MCF 10A (cell line): ENCODE measurements around the gene BICC1. TPM values are rescaled to one million over a fixed set of nuclear protein-coding genes. Genes with fewer than 3 reads are reported as not detected.

Experiments
- BruUV-seq: library from RNA; stranded (reverse); fragments of 400-500 nt; replicated peaks from 2 replicates; lab custom pipeline; 2021; lab: Mats Ljungman, UMichigan
- CTCF ChIA-PET: fragments of 300-600 bp; sonication (Branson Sonifier 250); formaldehyde crosslinking; extraction: SDS; loops from one replicate; lab custom pipeline; 2021; ENCODE audit warnings: antibody characterized with exemption, inconsistent platforms; lab: Yijun Ruan, JAX
- POLR2A ChIA-PET: fragments of 300-600, 350-650 bp; sonication (Branson Sonifier 250); formaldehyde crosslinking; extraction: SDS; loops from one replicate; lab custom pipeline; 2020; ENCODE audit warnings: antibody characterized with exemption, inconsistent platforms; lab: Yijun Ruan, JAX
- DNase-seq: peaks from one replicate; pipeline ENCODE4 v3.0.0-alpha.2; 2018; ENCODE audit not compliant: unreplicated experiment
- H3K27ac Mint-ChIP-seq: one replicate; pipeline ENCODE4 v1.8.0; 2022; ENCODE audit warnings: mild to moderate bottlenecking, low read depth, mixed read lengths; ENCODE audit not compliant: unreplicated experiment
- H3K27me3 Mint-ChIP-seq: one replicate; pipeline ENCODE4 v1.8.0; 2022; ENCODE audit warnings: mixed read lengths; ENCODE audit not compliant: insufficient read depth, unreplicated experiment
- H3K36me3 Mint-ChIP-seq: one replicate; pipeline ENCODE4 v1.8.0; 2022; ENCODE audit warnings: mild to moderate bottlenecking, moderate library complexity, mixed read lengths; ENCODE audit not compliant: insufficient read depth, unreplicated experiment
- H3K4me1 Mint-ChIP-seq: one replicate; pipeline ENCODE4 v1.8.0; 2022; ENCODE audit warnings: mixed read lengths; ENCODE audit not compliant: insufficient read depth, unreplicated experiment
- H3K4me3 Mint-ChIP-seq: one replicate; pipeline ENCODE4 v1.8.0; 2022; ENCODE audit warnings: mild to moderate bottlenecking, moderate library complexity, mixed read lengths; ENCODE audit not compliant: unreplicated experiment
- H3K9me3 Mint-ChIP-seq: one replicate; pipeline ENCODE4 v1.8.0; 2022; ENCODE audit warnings: mixed read lengths; ENCODE audit not compliant: unreplicated experiment
- intact Hi-C: fragments of 100-400 bp; cut with micrococcal nuclease; formaldehyde crosslinking; loops from 2 replicates; pipeline ENCODE4 v1.14.1; 2022
- total RNA-seq: library from RNA; stranded (reverse); gene quantifications from 2 replicates; pipeline ENCODE4 v1.2.3, GENCODE V29; 2022
- TF ChIP-seq, protein P1 (sequence below): fragments of 200-600 bp; IDR thresholded peaks from one replicate; pipeline ENCODE4 v1.8.0; 2022; ENCODE audit warnings: antibody characterized with exemption, mild to moderate bottlenecking; ENCODE audit not compliant: unreplicated experiment

The BICC1 gene
- total RNA-seq, 1 experiment from 2014 or later = 15.6 TPM

- no peak for DNase-seq
- H3K27me3 Mint-ChIP-seq = no peaks in the 10 kb centered on the region
- no TSS peak for BruUV-seq
- intact Hi-C loops = loop anchor here (5.0 kb wide), 1 partner anchor 129 kb away; no protein-coding TSS in a partner anchor
- ChIA-PET POLR2A (interaction anchor here (0.6 to 0.8 kb wide), 2 partner anchors 115 to 362 kb away, joined by 3 to 4 read pairs; no protein-coding TSS in a partner anchor), CTCF (interaction anchor here (0.6 to 1.6 kb wide), 8 partner anchors 10 to 1044 kb away, joined by 3 to 11 read pairs (median 4); no protein-coding TSS in a partner anchor)
- no peaks in the 10 kb centered on the region for H3K9me3 Mint-ChIP-seq
- TF ChIP-seq, protein P1, sequence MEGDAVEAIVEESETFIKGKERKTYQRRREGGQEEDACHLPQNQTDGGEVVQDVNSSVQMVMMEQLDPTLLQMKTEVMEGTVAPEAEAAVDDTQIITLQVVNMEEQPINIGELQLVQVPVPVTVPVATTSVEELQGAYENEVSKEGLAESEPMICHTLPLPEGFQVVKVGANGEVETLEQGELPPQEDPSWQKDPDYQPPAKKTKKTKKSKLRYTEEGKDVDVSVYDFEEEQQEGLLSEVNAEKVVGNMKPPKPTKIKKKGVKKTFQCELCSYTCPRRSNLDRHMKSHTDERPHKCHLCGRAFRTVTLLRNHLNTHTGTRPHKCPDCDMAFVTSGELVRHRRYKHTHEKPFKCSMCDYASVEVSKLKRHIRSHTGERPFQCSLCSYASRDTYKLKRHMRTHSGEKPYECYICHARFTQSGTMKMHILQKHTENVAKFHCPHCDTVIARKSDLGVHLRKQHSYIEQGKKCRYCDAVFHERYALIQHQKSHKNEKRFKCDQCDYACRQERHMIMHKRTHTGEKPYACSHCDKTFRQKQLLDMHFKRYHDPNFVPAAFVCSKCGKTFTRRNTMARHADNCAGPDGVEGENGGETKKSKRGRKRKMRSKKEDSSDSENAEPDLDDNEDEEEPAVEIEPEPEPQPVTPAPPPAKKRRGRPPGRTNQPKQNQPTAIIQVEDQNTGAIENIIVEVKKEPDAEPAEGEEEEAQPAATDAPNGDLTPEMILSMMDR = no peak
- H3K27ac Mint-ChIP-seq = no peak overlapping the region
- peaks cover 31% of the 10 kb centered on the region for H3K4me1 Mint-ChIP-seq
- no peak overlapping the region for H3K4me3 Mint-ChIP-seq
- H3K36me3 Mint-ChIP-seq = peaks cover 15% of the 10 kb centered on the region
Observed at GRCh38 chr10:58776568-58777318, 264.1 kb downstream of the BICC1 start.

DNA sequence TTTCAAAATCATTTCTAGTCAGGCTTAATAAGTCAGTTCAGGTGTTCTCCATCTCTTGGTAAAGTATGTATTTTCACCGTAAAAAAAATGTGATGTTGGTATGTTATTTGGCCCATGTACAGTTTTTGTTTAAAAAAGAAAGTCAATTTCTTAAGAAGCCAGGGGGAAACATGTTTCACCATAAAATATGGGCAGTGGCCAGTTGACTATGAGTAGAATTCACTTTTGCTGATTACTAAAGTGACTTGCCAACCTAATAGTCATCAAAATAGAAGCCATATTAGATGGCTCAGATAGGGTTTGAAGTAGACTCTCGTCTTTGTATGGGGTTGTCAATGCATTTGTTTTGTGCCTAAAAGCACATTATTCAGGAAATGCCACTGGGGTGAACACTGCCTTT, 266.3 kb downstream of the BICC1 start:
- TF ChIP-seq, protein P1 = no peak
- H3K4me3 Mint-ChIP-seq = no peak overlapping the region
- ChIA-PET CTCF (interaction anchor here (1.5 to 5.0 kb wide), 2 partner anchors 249 to 457 kb away, joined by 4 to 70 read pairs; no protein-coding TSS in a partner anchor), POLR2A (interaction anchor here (0.9 kb wide), 1 partner anchor 189 kb away, joined by 3 read pairs; no protein-coding TSS in a partner anchor)
- peaks cover 9% of the 10 kb centered on the region for H3K36me3 Mint-ChIP-seq
- intact Hi-C loops = loop anchor here (5.0 kb wide), 1 partner anchor 132 kb away; no protein-coding TSS in a partner anchor
- no peaks in the 10 kb centered on the region for H3K9me3 Mint-ChIP-seq
- DNase-seq = no peak
- H3K27ac Mint-ChIP-seq = no peak overlapping the region
- no peaks in the 10 kb centered on the region for H3K27me3 Mint-ChIP-seq
- BruUV-seq = no TSS peak
- H3K4me1 Mint-ChIP-seq = peaks cover 36% of the 10 kb centered on the region

GRCh38 chr10:58779594-58779993, 266.9 kb downstream of the BICC1 start:
- TF ChIP-seq, protein P1 = no peak
- Mint-ChIP-seq H3K27me3 (no peaks in the 10 kb centered on the region), H3K4me1 (peaks cover 38% of the 10 kb centered on the region), H3K9me3 (no peaks in the 10 kb centered on the region), H3K4me3 (no peak overlapping the region), H3K36me3 (peaks cover 9% of the 10 kb centered on the region), H3K27ac (no peak overlapping the region)
- no TSS peak for BruUV-seq
- intact Hi-C loops = loop anchor here (5.0 kb wide), 1 partner anchor 132 kb away; no protein-coding TSS in a partner anchor
- ChIA-PET CTCF (interaction anchor here (0.7 to 5.0 kb wide), 5 partner anchors 10 to 457 kb away, joined by 3 to 70 read pairs (median 3); no protein-coding TSS in a partner anchor), POLR2A (interaction anchor here (0.8 to 0.9 kb wide), 2 partner anchors 28 to 190 kb away, joined by 3 read pairs; no protein-coding TSS in a partner anchor)
- no peak for DNase-seq

DNA sequence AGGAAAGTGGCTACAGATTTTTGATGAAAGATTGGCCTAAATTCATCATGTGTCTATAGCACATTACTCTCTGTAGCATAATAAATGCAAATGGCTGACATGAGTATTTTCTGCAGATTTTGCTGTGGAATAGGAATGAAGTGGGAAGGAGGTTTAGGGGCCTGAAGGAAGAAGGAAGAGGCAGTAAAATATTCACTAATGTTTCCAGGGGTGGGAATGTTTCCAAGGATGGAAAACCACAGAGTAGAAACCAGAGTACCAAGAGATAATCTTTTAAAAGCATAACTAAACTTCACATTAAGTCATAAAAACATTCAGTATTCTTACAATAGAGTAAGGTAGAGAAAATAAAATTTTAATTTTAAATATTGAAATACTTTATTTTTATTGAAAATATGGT, 267.8 kb downstream of the BICC1 start:
- H3K9me3 Mint-ChIP-seq = no peaks in the 10 kb centered on the region
- H3K27me3 Mint-ChIP-seq = no peaks in the 10 kb centered on the region
- H3K4me1 Mint-ChIP-seq = peaks cover 35% of the 10 kb centered on the region
- intact Hi-C loops = loop anchor here (10.0 kb wide), 1 partner anchor 684 kb away; no protein-coding TSS in a partner anchor
- peaks cover 9% of the 10 kb centered on the region for H3K36me3 Mint-ChIP-seq
- H3K27ac Mint-ChIP-seq = no peak overlapping the region
- TF ChIP-seq, protein P1 = no peak
- no peak for DNase-seq
- H3K4me3 Mint-ChIP-seq = no peak overlapping the region
- no TSS peak for BruUV-seq
- POLR2A ChIA-PET = interaction anchor here (0.8 kb wide), 1 partner anchor 27 kb away, joined by 3 read pairs; no protein-coding TSS in a partner anchor
- CTCF ChIA-PET = interaction anchor here (0.7 to 5.0 kb wide), 8 partner anchors 11 to 842 kb away, joined by 3 to 70 read pairs (median 10); no protein-coding TSS in a partner anchor
